Left ventricle myocardium inferior (tissue), 1 donor: ENCODE results near the gene STK32C. TPM values are rescaled to one million over a fixed set of nuclear protein-coding genes. Genes with fewer than 3 reads are reported as not detected.

ENCODE experiments used
- DNase-seq: peaks from one replicate; pipeline ENCODE4 v3.0.0-alpha.2; 2020
- H3K27ac ChIP-seq: fragments of 200-600 bp; replicated peaks from 2 replicates; pipeline ENCODE4 v1.8.0; 2021
- H3K27me3 ChIP-seq: fragments of 200-600 bp; 2 replicates; pipeline ENCODE4 v1.8.0; 2021; ENCODE audit warnings: low read depth
- H3K36me3 ChIP-seq: fragments of 200-600 bp; 2 replicates; pipeline ENCODE4 v1.8.0; 2021
- H3K4me1 ChIP-seq: fragments of 200-600 bp; 2 replicates; pipeline ENCODE4 v1.8.0; 2021
- H3K4me3 ChIP-seq: fragments of 200-600 bp; 2 replicates; pipeline ENCODE4 v1.8.0; 2021; ENCODE audit warnings: mild to moderate bottlenecking, moderate library complexity
- H3K9me3 ChIP-seq: fragments of 200-600 bp; replicated peaks from 2 replicates; pipeline ENCODE4 v1.8.0; 2021
- CTCF ChIP-seq: fragments of 200-600 bp; IDR thresholded peaks from 2 replicates; pipeline ENCODE4 v1.8.0; 2021; ENCODE audit warnings: antibody characterized with exemption, mild to moderate bottlenecking, borderline replicate concordance
- intact Hi-C: fragments of 100-400 bp; cut with micrococcal nuclease; formaldehyde crosslinking; loops from one replicate; pipeline ENCODE4 v1.11.0; 2022
- total RNA-seq: library from RNA; stranded (reverse); fragmentation: NEBNext Ultra II Directional; extraction: Animal tissue kit (Norgen Biotek cat#: 25700); gene quantifications from one replicate; pipeline ENCODE4 v1.2.1, GENCODE V29; 2021
- donor health status: DM: no; HTN: yes; CAD: no; lungs with severe emphysema.

The STK32C gene
- total RNA-seq, 1 donor from 2014 or later: 4.4 TPM

- H3K4me1 ChIP-seq: peaks cover 4% of the 10 kb centered on the region
- H3K4me3 ChIP-seq: no peak overlapping the region
- H3K36me3 ChIP-seq: peaks cover 29% of the 10 kb centered on the region
- no peak for DNase-seq
- no peak for TF ChIP-seq CTCF
- intact Hi-C loops: no loop called here
- H3K9me3 ChIP-seq: no peaks in the 10 kb centered on the region
- H3K27me3 ChIP-seq: no peaks in the 10 kb centered on the region
- no peak overlapping the region for H3K27ac ChIP-seq
Observed at GRCh38 chr10:132202070-132202970, 105.4 kb downstream of the STK32C start.

DNA sequence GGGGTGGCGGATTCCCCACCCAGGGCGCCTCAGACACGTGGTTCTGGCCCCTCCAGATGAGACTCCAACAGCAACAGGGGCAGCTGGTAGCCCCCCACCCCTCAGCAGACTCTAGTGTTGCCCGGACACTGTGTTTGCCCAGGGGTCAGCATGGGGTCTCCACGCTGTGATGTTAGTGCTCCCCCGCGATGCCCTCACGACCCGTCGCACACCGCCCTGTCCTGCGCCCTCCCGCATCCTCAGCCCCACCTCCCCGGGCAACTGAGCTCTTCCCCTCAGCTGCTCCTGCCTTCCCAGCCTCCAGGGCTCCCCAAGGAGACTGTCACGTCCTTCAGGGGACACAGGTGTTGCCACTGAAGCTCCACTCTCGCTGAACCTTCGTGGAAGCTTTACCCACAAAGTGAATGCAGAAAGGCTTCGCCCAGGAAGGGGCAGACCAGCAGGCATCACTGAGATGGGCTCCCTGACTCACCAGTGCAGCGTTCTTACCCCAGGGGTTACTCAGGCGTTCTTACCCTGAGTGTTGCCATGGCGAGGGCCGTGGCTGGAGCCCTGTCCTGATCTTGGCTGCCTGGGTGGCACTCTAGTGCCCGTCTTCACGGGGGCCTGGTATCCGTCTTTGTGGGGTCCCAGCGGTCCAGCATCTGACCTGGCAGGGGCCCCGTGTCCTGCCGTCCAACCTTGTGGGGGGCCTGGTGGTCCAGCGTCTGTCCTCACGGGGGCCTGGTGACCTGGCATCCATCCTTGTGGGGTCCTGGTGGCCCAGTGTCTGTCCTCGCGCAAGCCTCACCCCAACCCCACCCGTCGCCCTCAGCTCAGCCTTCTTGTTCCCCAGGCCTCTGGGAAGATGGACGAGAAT is 106.4 kb downstream of the STK32C start:
- intact Hi-C loops: no loop called here
- H3K36me3 ChIP-seq: peaks cover 33% of the 10 kb centered on the region
- no peaks in the 10 kb centered on the region for H3K27me3 ChIP-seq
- H3K4me1 ChIP-seq: no peaks in the 10 kb centered on the region
- no peak overlapping the region for H3K27ac ChIP-seq
- no peak for DNase-seq
- no peaks in the 10 kb centered on the region for H3K9me3 ChIP-seq
- no peak for TF ChIP-seq CTCF
- no peak overlapping the region for H3K4me3 ChIP-seq

GRCh38 chr10:132200344-132201110 is 107.2 kb downstream of the STK32C start:
- Histone ChIP-seq H3K4me1 (no peaks in the 10 kb centered on the region), H3K27me3 (no peaks in the 10 kb centered on the region), H3K27ac (no peak overlapping the region), H3K9me3 (no peaks in the 10 kb centered on the region), H3K36me3 (peaks cover 33% of the 10 kb centered on the region), H3K4me3 (no peak overlapping the region)
- intact Hi-C loops: no loop called here
- TF ChIP-seq CTCF: no peak
- no peak for DNase-seq

- TF ChIP-seq CTCF: no peak
- H3K27ac ChIP-seq: no peak overlapping the region
- intact Hi-C loops: no loop called here
- H3K4me1 ChIP-seq: no peaks in the 10 kb centered on the region
- H3K36me3 ChIP-seq: peaks cover 33% of the 10 kb centered on the region
- H3K4me3 ChIP-seq: no peak overlapping the region
- DNase-seq: no peak
- H3K27me3 ChIP-seq: no peaks in the 10 kb centered on the region
- no peaks in the 10 kb centered on the region for H3K9me3 ChIP-seq
Observed at GRCh38 chr10:132199854-132200311, 107.9 kb downstream of the STK32C start.

GRCh38 chr10:132199268-132199853 is 108.4 kb downstream of the STK32C start:
- no peak overlapping the region for H3K27ac ChIP-seq

More at GRCh38 chr10:132199268-132199853, 108.4 kb downstream of the STK32C start:
- peaks cover 33% of the 10 kb centered on the region for H3K36me3 ChIP-seq
- no peak for TF ChIP-seq CTCF
- H3K4me1 ChIP-seq: no peaks in the 10 kb centered on the region
- no peak overlapping the region for H3K4me3 ChIP-seq
- intact Hi-C loops: no loop called here
- no peaks in the 10 kb centered on the region for H3K9me3 ChIP-seq
- no peak for DNase-seq
- H3K27me3 ChIP-seq: no peaks in the 10 kb centered on the region
